LoVo (cell line): Measurements from ENCODE around the gene GABRR2.

ENCODE experiments used
- DNase-seq: peaks from one replicate; pipeline ENCODE4 v3.0.0-alpha.2; 2016; ENCODE audit warnings: low spot score

Gene GABRR2

GRCh38 chr6:89315249-89315885 is at the start of gene GABRR2:
Gene GABRR2 (minus strand): TSS chr6:89315299. CDS start chr6:89315165, 134 bp downstream.
- no peak for DNase-seq

DNA sequence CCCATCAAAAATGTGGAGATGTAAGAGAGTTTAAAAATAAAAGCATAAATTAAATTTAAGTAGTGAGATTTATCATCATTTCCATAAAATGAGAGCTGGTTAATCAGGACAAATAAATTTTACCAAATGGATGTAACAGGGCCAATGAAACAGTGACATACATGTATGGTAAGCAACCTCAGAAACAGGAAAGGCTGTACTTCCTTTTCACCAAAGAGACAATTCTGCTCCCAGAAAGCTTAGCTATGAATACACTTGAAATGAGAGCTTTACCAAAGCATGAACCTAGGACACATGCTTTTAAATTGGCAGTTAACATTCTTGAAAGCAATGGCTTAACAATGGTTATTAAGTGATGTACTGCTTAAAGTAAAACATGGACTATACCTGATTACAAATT is 49.5 kb upstream of the GABRR2 start:
- DNase-seq = no peak

DNA sequence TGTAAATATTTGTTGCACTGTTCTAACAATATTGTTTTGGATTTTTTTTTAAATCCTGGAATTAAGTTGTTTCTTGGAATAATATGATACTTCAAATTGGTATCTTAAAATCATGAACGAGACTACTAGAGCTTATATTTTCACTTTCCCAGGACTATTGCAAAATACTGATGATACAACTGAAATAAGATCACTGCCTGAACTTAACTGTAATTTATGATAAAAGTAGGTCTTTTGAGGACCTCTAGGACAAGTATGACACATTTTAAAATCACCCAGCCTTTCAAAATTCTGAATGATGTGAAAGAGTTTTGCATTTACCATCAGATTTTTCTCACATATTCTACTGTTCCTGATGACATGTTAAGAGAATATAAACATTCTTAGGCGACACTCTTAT is 46.1 kb upstream of the GABRR2 start:
- DNase-seq = no peak

- DNase-seq = no peak
These were observed 45.4 kb upstream of the GABRR2 start for GRCh38 chr6:89360415-89360999.

DNA sequence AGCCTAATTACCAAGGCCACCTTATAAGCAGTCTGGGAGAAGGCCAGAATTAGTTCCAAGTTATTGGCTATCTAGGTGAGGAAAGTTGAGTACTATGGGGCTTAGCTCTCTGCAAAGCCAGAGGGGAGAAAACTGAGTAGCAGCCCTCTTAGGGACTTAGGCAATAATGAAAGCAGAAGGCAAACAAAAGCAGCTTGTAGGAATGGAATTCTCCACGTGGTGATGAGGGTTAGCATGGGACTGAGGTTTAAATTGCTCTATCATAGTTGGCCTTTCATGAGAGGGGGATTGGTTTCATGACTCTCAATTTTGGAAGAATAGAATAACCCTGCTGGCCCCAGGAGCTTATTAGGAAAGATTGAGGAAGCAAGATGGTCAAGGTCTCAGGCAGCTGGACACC is 44.5 kb upstream of the GABRR2 start:
- DNase-seq = no peak

- no peak for DNase-seq
These were observed 42.3 kb upstream of the GABRR2 start for GRCh38 chr6:89357390-89357789.

GRCh38 chr6:89356642-89357170 is 41.6 kb upstream of the GABRR2 start:
- DNase-seq = no peak

- DNase-seq = no peak
These were observed 40.6 kb upstream of the GABRR2 start for GRCh38 chr6:89355511-89356194.

DNA sequence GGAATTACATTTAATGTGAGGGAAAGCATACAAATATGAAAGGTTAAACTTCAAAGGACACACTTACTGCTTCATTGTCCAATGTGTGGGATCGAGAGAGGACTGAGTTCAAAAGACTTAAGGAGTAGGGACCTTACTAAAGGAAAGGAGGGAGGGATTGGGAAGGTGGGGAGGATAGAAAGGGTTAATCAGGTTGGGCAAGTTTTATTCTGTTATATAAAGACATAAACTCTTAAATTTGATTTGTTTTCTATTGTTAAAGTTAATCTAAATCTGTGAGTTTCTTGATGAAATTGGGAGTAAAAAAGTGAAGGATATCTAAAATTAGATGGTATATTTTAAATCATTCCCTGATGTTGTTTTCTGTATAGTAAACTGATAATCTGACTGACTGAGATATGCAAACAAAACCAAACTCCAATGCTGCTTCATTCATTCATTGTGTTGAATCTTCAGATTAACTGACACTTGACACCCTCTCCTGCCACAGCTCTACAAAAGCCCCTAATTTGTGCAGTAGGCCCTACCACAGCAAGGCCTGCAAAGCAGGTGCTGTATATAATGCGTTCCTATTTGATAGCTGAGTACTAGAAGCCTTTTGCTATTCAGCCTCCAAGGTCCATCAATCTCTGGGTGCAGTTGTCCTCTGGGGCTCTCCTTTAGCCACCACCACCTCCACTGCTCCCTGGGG is 38.7 kb upstream of the GABRR2 start:
- DNase-seq = no peak

- no peak for DNase-seq
These were observed 38.0 kb upstream of the GABRR2 start for GRCh38 chr6:89353118-89353556.

DNA sequence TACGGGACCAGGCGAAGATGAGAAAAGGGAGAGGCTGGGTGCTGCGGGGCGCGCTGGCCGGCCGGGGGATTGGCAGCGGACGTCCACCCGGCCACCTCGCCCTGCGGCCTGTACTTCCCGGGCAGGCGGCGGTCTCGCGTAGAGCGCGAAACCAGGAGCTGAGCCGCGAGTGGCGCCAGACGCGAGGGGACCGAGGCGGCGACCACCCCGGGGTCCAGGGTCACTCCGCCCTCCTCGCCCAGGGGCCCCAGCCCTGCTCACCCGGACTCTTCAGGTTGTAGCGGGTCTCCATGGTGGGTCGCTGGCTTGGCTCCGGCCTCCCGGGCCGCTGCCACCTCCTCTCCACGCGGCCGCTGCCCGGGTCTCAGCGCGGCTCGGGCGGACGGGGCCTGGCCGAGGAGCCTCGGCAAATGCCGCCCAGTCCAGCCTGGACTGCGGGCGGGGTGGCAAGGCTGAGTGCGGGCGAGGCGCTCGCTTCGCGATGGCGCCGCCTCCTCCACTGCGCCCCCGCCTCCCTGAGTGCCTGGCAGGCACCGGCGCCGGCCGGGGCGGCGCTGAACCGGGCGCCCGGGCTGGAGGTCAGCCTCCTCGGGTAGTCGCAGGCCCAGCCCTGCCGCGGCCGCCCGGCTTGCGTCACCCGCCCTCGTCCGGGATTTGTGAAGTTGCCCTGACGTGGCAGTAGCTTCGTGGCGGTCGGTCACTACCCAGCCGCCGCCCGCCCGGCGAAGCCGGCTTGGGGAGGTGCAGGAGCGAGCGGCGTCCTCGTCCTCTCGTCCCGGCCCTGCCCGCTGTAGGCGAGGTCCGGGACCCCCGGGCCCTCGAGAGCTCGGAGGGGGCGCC is 37.4 kb upstream of the GABRR2 start, which contains the start of gene UBE2J1:
Gene UBE2J1, minus strand, starts transcription at position 445 of the 840 bp plus-strand sequence. Its CDS starts 153 bp downstream, at position 292.
- DNase-seq = peak; percentile 90

DNA sequence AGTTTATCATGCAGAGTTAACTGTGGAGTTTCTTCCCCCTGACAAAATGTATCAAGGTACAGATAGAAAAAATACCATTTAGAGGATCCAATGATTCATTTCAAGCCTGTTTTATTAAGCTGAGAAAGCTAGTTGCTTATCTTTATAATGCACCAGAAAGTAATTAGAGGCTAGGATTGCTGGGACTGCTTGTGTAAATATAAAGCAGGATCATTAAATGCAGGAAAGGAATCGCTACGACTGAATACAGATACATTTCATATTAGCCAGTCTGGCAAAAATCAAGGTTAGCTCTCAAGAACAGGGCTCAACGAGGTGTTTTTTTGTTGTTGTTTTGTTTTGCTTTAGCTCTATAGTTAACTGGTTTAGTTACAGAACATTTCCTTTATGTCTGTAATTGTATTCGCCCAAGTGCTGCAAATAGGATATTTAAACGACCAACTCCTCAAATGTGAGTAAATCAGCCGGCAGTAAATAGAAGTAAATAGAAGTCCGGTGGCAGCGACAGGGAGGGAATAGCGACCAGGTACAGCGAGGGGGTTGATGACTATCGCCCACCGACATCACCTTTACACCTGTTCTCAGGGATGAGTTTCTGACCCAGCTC is 36.7 kb upstream of the GABRR2 start:
- DNase-seq = peak; percentile 18

DNA sequence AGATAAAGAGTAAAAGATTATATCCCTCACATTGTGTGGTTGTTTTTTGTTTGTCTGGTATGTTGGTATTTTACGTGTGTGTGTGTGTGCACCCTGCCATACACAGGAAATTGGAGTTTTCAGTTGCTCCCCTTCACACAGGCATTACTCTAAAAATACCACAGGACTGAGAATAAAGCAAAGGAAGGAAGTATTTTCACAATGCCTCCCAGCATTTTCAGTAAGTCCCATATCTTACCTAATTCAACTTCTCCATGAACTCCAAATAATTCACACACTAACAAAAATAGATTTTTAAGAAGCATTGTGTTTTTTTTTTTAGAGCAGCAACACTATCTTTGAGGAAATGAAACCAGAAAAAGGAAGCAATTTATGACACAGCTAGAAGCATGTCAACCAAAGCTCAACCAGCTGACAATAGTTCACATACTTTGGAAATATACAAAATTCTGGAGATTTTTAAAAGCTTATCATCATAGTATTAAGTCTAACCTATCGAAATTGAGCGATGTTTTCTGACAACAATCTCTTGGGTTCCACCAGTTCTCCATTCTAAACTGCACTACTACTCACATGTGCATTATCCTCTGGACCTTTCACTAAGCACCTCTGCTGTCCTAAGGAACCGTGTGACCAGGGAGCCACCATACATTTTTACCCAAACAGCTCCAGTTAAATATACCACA is 35.3 kb upstream of the GABRR2 start:
- DNase-seq = no peak

DNA sequence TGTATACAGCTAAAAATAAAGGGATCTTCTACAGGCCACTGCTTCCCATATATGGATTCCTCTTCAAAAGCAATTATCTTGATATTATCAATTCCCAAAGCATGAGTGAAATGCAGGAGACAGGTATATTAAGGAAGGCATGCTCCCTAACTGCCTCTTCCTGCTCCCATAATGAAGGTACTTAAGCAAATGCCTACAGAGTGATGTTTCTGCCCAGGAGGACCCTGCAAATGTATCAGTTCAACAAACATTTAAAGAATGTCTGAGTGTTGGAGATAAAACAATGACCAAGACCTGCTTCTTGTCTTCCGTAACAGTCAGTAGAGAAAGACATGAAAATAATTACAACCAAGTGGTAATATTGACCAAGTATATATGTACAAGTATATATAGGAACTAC is 33.3 kb upstream of the GABRR2 start:
- no peak for DNase-seq

- DNase-seq = no peak
These were observed 32.7 kb upstream of the GABRR2 start for GRCh38 chr6:89347825-89348224.

- DNase-seq = no peak
These were observed 31.3 kb upstream of the GABRR2 start for GRCh38 chr6:89346433-89346832.

DNA sequence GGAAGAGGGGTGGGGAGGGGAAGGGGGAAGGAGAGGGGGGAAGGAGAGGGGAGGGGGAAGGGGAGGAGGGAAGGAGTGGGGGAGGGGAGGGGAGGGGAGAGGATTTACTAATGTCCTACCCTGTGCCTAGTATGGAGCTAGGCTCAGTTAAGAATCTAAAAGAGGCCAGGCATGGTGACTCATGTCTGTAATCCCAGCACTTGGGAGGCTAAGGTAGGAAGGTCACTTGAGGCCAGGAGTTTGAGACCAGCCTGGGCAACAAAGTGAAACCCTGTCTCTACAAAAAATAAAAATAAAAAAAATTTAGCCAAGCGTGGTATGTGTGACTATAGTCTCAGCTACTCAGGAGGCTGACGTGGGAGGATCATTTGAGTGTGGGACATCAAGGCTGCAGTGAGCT is 24.5 kb upstream of the GABRR2 start:
- peak; percentile 12 for DNase-seq

GRCh38 chr6:89335164-89335563 is 20.1 kb upstream of the GABRR2 start:
- no peak for DNase-seq

DNA sequence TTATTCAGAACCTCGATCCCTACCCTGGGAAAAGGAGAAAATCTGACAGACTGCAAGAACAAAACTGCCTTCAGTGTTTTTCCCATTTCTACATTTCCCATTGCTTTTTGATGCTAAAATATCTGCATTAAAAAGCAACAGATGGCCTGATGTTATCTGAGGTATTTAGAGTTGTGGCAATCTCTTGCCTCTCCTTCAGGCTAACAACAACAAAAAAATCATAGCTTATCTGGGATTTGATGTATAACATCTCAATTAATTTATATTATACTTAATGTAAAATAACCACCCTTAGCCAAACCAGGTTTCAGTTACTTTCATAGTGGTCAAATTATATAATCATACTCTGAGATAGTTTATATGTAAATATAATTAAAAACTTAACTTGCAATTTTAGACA is 15.8 kb upstream of the GABRR2 start:
- no peak for DNase-seq

DNA sequence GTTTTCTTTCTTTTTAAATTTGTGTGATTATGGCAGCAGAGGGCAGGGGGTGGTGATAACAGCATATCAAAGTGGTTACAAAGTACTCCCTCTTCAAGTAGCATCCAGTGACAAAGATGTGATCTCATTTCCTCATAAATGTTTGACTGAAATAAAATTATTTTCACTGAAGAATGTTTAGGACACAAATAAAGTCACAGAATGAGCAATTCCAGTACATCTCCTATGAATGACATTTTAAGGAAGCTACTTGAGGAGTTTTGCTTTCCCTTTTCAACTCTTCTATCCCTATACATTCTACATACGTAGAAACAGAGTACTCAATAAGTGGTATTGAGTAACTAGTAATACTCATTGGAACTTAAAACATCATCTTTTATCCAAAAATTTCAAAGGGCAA is 13.9 kb upstream of the GABRR2 start:
- DNase-seq = no peak

DNA sequence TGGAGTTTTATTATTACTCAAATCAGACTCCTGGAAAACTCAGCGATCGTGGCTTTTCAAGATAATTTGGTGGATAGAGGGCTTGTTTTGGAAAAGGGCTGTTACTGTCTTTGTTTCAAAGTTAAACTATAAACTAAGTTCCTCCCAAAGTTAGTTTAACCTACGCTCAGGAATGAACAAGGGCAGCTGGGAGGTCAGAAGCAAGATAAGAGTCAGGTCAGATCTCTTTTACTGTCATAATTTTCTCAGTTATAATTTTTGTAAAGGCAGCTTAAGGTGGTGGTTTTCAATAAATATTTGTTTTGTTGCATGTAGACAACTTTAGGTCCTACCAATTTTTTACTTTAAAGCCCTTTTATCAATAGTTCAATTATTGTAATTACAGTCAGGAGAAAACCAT is 9.2 kb upstream of the GABRR2 start:
- no peak for DNase-seq
